Testis (tissue), 2 donors: ENCODE results near the gene C2orf49.

ENCODE experiments used
- POLR2A ChIP-seq: fragments of 450-650 bp; IDR thresholded peaks from one replicate; pipeline ENCODE4 v1.6.1; 2017; ENCODE audit warnings: antibody characterized with exemption, mild to moderate bottlenecking, moderate library complexity
- TF ChIP-seq, protein P1 (sequence below), 3 experiments: fragments of 450-650 bp in 2 of 3; fragments of 200-600 bp in 1 of 3; sonication (generic) in 1 of 3; IDR thresholded peaks; one replicate each; pipeline ENCODE4 v1.5.1; 2016 to 2019; ENCODE audit warnings: antibody characterized with exemption in 3 of 3, mild to moderate bottlenecking in 2 of 3, moderate library complexity in 1 of 3

DNA sequence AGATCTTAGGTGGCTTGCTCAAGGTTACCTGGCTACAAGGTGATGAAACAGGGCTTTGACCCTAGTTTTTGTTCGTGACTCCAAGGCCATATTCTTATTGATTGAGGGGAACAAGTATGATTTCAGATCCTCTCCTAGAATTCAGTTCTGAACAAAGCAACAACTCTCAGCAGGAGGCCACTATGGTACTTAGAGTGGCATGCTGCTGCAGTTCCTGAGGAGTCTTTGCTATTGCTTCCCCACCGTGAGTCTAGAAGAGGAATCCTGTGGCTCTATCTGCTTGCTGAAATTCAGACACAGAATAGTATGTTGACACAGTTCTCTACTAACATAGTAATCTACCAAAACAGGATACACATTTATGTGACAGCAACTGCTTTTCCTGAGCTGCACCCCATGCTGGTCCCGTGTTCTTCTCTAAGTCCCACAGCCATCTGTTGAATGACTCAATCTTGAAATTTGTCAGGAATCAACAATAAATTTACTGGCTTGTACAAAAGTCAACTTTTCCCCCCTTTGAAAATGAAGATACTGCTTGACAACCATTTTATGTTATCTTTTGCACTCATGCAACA is 11.9 kb upstream of the C2orf49 start:
- TF ChIP-seq, protein P1, sequence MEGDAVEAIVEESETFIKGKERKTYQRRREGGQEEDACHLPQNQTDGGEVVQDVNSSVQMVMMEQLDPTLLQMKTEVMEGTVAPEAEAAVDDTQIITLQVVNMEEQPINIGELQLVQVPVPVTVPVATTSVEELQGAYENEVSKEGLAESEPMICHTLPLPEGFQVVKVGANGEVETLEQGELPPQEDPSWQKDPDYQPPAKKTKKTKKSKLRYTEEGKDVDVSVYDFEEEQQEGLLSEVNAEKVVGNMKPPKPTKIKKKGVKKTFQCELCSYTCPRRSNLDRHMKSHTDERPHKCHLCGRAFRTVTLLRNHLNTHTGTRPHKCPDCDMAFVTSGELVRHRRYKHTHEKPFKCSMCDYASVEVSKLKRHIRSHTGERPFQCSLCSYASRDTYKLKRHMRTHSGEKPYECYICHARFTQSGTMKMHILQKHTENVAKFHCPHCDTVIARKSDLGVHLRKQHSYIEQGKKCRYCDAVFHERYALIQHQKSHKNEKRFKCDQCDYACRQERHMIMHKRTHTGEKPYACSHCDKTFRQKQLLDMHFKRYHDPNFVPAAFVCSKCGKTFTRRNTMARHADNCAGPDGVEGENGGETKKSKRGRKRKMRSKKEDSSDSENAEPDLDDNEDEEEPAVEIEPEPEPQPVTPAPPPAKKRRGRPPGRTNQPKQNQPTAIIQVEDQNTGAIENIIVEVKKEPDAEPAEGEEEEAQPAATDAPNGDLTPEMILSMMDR (IDR thresholded peaks at IDR 0.05): no peak
- no peak for TF ChIP-seq POLR2A
